BE2C (cell line): ENCODE data around the gene AFMID.

Experiments used
- DNase-seq: peaks from one replicate; pipeline ENCODE4 v3.0.0-alpha.2; 2020
- H3K27me3 ChIP-seq: fragments of 250-450 bp; sonication (Bioruptor Pico); 2 replicates; pipeline ENCODE4 v1.5.1; 2020; ENCODE audit warnings: mild to moderate bottlenecking
- H3K36me3 ChIP-seq: fragments of 250-450 bp; sonication (Bioruptor Pico); 2 replicates; pipeline ENCODE4 v1.5.1; 2020; ENCODE audit warnings: mild to moderate bottlenecking
- H3K4me1 ChIP-seq: fragments of 250-450 bp; sonication (Bioruptor Pico); 2 replicates; pipeline ENCODE4 v1.5.1; 2020
- H3K4me3 ChIP-seq: 2 replicates; pipeline ENCODE4 v1.5.1; 2011; ENCODE audit warnings: low read depth, low read length
- H3K9me3 ChIP-seq: fragments of 250-450 bp; sonication (Bioruptor Pico); 2 replicates; pipeline ENCODE4 v1.5.1; 2020
- CTCF ChIP-seq: IDR thresholded peaks from 2 replicates; pipeline ENCODE4 v1.5.1; 2012; ENCODE audit warnings: mild to moderate bottlenecking, low read depth, low read length

Gene AFMID

GRCh38 chr17:78237401-78238012, 50.3 kb downstream of the AFMID start:
- H3K36me3 ChIP-seq, result no peaks in the 10 kb centered on the region
- H3K4me1 ChIP-seq, result peaks cover 24% of the 10 kb centered on the region
- no peaks in the 10 kb centered on the region for H3K27me3 ChIP-seq
- TF ChIP-seq CTCF, result no peak
- no peak overlapping the region for H3K4me3 ChIP-seq
- DNase-seq, result no peak
- no peaks in the 10 kb centered on the region for H3K9me3 ChIP-seq

GRCh38 chr17:78238823-78239488, 51.8 kb downstream of the AFMID start:
- no peak for DNase-seq
- no peak overlapping the region for H3K4me3 ChIP-seq
- H3K9me3 ChIP-seq, result no peaks in the 10 kb centered on the region
- TF ChIP-seq CTCF, result no peak
- H3K27me3 ChIP-seq, result no peaks in the 10 kb centered on the region
- H3K4me1 ChIP-seq, result peaks cover 24% of the 10 kb centered on the region
- no peaks in the 10 kb centered on the region for H3K36me3 ChIP-seq

GRCh38 chr17:78239489-78239931, 52.3 kb downstream of the AFMID start:
- Histone ChIP-seq H3K4me3 (no peak overlapping the region), H3K36me3 (no peaks in the 10 kb centered on the region), H3K4me1 (peaks cover 24% of the 10 kb centered on the region), H3K9me3 (no peaks in the 10 kb centered on the region), H3K27me3 (no peaks in the 10 kb centered on the region)
- TF ChIP-seq CTCF, result no peak
- no peak for DNase-seq

- TF ChIP-seq CTCF, result no peak
- Histone ChIP-seq H3K9me3 (no peaks in the 10 kb centered on the region), H3K4me3 (no peak overlapping the region), H3K36me3 (no peaks in the 10 kb centered on the region), H3K27me3 (no peaks in the 10 kb centered on the region), H3K4me1 (peaks cover 24% of the 10 kb centered on the region)
- no peak for DNase-seq
Observed at GRCh38 chr17:78240012-78240655, 53.0 kb downstream of the AFMID start.

GRCh38 chr17:78240839-78241238, 53.7 kb downstream of the AFMID start:
- H3K9me3 ChIP-seq, result no peaks in the 10 kb centered on the region
- H3K27me3 ChIP-seq, result no peaks in the 10 kb centered on the region
- no peak for TF ChIP-seq CTCF
- H3K4me1 ChIP-seq, result peaks cover 24% of the 10 kb centered on the region
- H3K36me3 ChIP-seq, result no peaks in the 10 kb centered on the region
- no peak for DNase-seq
- H3K4me3 ChIP-seq, result no peak overlapping the region
